HG03520 (cell line): ENCODE results near the gene PDE4D.
"Not testable (repeated sequence)": the region's sequence is repeated elsewhere in the genome, so short reads cannot be mapped to it uniquely, and the experiment has no call there.

ENCODE experiments used
- ATAC-seq: cut with Tn5 transposase; IDR thresholded peaks from one replicate; pipeline ENCODE4 v1.9.1; 2021; ENCODE audit warnings: mild to moderate bottlenecking, moderate library complexity; ENCODE audit not compliant: unreplicated experiment

PDE4D gene

DNA sequence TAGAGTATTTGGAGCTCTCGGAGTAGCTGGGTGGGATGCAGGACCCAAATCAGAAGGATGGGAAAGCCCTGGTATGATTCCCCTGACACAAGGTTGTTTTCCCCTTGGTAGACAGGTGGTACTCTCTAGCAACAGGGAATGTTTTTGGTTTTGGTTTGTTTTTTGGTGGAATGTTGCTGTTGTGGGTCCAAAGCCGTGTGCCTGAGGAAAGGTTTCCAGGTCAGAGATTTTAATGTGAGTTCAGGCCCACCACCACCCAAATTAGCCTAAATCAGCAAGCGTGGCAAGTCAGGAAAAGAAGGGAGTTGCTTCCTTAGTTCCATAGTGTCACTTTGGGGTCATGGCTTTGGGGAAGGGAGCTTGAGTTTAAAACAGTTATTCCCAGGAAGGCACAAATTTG lies 925.2 kb downstream of the PDE4D start:
- ATAC-seq = no peak

GRCh38 chr5:58967597-58968281 lies 925.8 kb downstream of the PDE4D start:
- no peak for ATAC-seq

GRCh38 chr5:58965677-58966414 lies 927.7 kb downstream of the PDE4D start:
- no peak for ATAC-seq

DNA sequence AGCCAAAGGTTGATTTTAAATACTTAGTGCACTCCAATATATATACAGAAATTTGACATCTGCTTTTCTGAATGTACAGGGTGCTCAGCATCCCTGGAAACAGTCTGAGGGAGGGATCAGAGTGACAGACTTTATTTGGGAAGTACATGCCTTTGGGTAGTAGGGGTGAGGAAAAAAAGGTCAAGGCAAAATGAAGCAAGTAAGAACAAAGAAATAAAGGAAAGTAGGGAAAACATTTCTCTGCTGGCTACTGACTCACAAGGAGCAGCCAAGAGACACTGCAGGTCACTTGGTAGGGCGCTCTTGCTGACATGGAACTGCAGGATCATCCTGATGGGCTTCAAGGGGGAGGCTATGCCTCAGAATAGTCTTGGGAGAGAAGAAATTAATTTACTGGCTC lies 929.7 kb downstream of the PDE4D start:
- ATAC-seq = no peak

GRCh38 chr5:58963361-58963760 lies 930.2 kb downstream of the PDE4D start:
- ATAC-seq = no peak

DNA sequence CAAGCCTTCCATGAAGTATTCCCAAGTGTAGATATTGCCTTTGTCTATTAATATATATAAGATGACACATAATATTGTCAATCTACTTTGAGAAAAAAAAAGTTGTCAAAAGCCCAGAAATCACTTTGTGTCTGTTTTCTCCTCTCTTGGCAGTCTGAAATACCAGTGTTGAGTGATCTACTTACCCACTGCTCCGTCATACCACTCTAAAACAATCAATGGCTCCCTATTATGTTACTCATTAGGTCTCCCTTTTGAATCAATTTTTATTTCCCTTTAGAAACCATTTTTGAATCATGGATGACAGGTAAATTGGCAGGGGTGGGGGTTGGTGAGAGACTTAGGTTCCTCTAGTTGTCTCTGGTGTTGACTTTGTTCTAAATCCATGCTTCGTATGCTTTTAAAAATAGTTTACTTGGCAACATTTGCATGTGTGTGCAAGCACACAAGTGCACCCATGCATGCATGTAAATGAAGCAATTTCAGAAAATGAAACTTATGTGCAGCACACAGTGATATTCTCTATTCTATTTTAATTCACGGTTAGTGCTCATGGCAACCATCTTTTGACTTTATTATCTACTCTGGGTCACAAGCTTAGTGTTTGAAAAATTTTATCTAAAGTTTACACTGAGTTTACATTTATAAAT lies 931.8 kb downstream of the PDE4D start:
- no peak for ATAC-seq

GRCh38 chr5:58958701-58959100 lies 934.8 kb downstream of the PDE4D start:
- ATAC-seq = no peak

GRCh38 chr5:58953218-58953617 lies 940.3 kb downstream of the PDE4D start:
- ATAC-seq = not testable (repeated sequence)

DNA sequence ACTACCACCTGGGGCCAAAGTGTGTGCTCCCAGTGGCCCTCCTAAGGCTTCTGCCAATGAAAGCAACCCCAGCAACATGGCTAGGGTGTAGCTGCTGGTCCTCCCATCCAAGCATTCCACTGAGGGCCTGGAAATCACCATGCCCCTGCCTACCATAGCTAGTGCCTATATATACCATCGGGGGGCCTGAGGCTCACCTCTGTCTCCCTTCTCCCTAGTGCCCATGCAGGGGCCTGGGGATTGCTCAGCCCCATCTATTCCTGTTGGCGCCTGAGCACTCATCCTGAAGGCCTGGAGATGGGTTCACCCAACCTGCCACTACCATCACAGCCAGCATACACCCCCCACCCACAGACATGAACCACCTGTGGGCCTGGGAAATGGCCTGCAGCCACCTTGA lies 943.3 kb downstream of the PDE4D start:
- no peak for ATAC-seq

DNA sequence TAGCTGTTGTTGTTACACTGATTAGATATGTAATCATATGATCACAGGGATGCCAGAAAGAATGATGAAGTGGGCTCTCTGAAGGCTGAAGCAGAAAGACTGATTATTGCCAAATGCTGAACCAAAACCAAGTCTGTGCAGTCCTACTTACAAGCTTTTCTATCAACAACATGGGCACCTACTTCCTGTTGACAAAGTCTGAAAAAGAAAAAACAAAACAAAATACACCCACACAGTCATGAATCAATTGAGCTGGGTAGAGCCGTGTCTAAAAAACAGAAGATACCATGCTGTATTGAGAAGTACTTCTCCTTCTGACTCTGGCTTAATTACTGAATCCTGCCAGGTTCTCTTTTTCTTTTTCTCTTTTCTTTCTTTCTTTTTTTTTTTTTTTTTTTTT lies 947.3 kb downstream of the PDE4D start:
- no peak for ATAC-seq

GRCh38 chr5:58944221-58944620 lies 949.3 kb downstream of the PDE4D start:
- no peak for ATAC-seq

GRCh38 chr5:58940446-58940845 lies 953.1 kb downstream of the PDE4D start:
- no peak for ATAC-seq

DNA sequence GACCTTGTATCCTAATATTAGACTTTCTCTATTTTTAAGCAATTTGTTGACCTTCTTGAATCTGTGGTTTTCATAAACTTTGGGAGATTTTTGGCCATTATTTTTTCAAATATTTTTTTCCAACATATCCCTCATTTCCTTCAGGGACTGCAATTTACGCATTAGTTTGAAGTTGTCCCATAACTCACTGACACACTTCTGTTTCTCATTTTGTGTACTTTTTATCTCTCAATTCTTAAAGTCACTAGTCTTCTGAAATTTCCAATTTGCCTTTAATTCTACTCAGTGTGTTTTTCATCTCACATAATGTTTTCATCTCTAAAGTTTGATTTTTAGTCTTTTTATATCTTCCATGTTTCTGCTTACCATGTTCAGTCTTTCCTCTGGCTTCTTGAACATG lies 953.9 kb downstream of the PDE4D start:
- ATAC-seq = no peak

GRCh38 chr5:58938563-58939424 lies 954.7 kb downstream of the PDE4D start:
- ATAC-seq = no peak

GRCh38 chr5:58937031-58937681 lies 956.4 kb downstream of the PDE4D start:
- ATAC-seq = no peak

DNA sequence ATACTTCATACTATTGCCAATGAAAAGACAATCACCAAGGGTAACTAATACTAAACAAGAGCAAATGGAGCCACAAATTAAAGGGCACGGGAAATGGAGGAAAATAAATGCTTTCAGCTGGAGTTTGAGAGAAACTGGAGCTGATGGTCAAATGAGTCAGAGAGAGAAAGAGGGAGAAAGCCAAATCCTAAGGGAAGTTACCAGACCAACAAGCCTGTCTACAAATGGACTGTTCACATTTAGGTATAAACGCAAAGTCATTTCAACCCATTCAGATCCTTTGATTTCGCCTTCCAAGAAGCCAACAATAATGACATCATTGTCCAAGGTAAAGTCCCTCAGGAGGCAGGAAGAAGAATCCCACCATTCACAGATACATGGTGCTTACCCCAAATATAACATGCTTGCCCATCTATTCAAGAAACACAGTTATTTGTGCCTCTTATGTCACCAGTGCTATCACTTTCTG lies 958.9 kb downstream of the PDE4D start:
- no peak for ATAC-seq

DNA sequence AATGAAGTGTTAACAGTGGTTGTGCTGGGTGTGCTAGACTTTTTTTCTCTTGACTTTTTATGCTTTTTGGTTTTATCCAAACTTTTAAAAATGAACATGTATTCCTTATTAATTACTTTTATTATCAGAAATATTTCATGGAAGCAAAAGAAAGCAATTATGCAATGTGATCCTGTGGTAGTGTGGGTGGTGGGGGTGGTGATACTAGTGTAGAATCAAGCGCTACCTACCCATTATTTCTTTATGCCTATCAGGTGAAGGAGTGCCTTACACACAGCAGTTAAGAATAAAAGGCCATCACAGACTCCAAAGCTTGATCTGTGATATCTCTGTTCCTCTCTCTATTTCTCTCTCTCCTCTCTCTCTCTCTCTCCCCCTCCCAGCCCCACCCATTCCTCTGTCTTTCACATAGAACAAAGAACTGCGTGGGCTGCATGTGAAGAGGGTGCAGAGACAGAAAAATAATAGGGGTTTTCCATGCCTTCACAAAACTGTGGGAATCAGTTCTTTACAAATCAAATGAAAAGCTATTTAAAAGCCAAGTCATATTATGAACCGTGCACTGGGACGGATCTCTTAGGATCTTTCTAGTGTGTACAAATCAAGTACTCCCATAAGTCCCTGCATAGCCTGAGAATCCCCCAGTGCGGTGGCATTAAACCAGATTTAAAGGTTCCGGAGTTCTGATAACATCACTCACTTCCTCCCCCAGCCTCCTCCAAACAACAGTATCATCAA lies 959.5 kb downstream of the PDE4D start:
- ATAC-seq = no peak

- no peak for ATAC-seq
Measured at GRCh38 chr5:58932057-58932612, 961.4 kb downstream of the PDE4D start.

DNA sequence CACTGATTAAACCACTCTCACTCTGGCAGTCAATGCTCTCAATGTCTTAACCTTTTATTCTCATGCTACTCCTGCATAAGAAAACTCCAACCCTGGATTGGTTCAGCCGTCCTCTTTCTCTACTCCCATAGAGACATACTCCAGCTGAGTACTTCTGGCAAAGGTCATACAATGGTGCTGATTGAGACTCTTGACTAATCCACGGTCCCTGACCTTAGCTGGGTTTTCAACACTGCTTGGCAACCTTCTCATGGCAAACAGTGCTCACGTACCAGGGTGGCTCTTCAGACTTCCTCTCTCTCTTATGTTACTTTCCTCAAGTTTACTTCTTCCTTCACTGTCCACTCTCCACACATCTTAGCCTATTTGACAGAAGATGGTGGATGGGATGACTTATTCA lies 963.0 kb downstream of the PDE4D start:
- no peak for ATAC-seq

DNA sequence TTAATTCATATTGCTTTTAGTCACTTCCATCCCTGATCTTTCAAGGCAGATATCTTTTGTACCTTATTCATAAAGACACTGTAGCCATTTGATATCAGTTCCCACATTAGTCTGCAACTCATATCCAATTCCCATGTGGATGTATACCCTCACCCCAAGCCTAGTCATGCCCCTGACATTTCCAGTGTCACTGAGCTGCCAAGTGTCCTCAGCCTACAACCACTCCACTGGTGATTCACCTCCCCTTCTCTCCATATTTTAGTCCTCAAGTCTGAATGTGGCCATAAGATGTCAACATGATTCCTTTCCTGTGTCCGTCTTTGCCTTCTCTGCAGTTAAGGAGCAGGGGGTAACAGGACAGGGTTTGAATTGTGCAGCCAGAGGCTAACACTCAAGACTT lies 963.8 kb downstream of the PDE4D start:
- ATAC-seq = no peak
